NCI-H2227 (cell line): ENCODE data around the gene OR10H3.
"Not testable (repeated sequence)": the region's sequence is repeated elsewhere in the genome, so short reads cannot be mapped to it uniquely, and the experiment has no call there.

Experiments
- DNase-seq: peaks from one replicate; lab custom pipeline; 2025; ENCODE audit not compliant: unreplicated experiment; lab: John Stamatoyannopoulos, UW

The OR10H3 gene

GRCh38 chr19:15776991-15777970 lies 39.5 kb downstream of the OR10H3 start:
- DNase-seq: no peak

DNA sequence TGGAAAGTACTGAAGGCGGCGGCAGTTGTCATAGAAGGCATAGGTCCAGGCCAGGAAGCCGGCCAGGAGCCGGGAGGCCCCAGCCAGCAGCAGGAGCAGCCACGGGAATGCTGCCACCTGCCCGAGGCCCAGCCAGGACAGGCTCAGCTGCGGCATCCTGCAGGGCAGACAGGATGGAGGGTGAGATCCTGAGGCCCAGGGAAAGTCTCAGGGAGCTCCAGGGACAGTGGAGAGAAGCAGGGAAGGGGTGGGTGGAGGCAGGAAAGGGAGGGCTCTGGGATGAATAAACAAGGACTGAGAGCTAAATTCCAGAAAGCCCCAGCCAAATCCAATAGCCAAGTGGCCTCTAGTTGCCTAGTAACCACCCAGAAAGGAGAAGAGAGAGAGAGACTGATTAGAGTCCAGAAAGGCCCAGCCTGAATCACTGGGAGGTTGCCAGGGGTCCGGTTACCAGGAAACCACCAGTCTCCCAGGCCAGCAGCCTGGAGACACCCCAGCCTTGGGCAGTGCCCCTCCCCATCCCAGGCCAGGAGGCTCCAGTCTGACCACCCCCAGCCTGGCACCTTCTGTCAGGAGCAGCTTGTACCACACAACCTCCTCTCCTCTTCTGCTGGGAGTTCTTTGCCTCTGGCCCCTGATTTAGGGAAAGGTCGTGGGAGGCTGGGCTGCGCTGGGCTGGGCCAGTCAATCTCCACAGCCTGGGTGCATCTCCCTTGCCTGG lies 42.1 kb downstream of the OR10H3 start:
- DNase-seq: peak; percentile 1

- no peak for DNase-seq
Measured at GRCh38 chr19:15780610-15781418, 43.0 kb downstream of the OR10H3 start.

DNA sequence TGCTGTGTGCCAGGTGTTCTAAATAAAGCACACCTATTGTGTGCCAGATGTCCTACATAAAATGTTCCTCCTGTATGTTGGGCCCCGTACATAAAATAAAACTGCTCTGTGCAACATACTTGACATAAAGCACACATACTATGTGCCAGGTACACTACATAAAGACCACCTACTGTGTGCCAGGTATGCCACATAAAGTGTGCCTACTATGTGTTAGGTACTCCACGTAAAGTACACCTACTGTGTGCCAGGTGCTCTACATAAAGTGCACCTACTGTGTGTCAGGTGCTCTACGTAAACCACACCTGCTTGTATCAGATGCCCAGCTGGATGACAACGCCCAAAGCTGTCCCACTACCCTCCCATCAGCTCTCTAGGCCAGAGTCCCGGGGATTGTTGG lies 43.9 kb downstream of the OR10H3 start:
- DNase-seq: no peak

DNA sequence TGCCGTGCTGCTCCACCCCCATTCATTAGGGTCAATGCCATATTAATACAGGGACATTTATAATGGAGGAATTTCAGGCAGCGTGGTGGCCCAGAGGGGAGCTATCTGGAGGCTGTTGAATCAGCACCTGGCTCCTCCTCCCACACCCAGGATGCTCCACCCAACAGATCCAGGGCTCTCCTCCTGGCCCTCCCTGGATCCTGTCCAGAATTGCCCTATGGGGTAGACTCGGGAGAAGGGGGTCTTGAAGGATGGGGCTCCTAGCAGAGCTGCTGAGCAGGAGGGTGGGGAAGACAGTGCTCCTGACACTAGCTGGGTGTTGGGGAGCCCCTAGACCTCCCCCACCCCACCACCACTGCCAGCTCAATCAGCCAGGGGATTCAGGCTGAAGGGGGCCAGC lies 44.4 kb downstream of the OR10H3 start:
- DNase-seq: no peak

- not testable (repeated sequence) for DNase-seq
Measured at GRCh38 chr19:15782896-15783295, 45.1 kb downstream of the OR10H3 start.

DNA sequence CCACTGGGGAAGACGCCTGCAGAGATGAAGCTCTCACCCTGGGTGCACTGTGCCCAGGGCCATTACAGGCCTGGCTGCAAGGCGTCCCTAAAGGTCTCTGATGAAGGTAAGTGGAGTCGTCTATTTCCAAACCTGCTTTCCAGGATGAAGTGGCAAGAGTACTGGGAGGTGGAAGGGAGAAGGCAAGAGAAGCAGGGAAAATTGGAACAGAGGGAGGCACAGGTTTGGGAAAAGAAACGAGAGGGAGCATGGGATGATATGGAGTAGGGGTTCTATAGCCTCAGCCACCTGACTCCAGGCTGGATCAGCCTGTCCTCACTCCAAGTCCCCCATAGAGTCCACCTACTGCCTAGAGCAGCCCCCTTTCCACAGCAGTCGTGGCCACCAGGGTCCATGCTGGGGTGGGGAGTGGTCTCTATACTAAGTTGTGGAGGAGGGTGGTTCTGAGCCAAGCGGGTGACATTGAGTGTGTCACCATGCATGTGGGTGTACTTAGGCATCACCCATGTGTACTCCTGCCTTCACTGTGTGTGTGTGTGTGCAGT lies 49.9 kb downstream of the OR10H3 start, which contains the start of gene OR10H5:
Gene OR10H5, plus strand, starts transcription at position 51 of the 545 bp plus-strand sequence. CDS start 6,388 bp downstream, outside the sequence.
- DNase-seq: no peak

DNA sequence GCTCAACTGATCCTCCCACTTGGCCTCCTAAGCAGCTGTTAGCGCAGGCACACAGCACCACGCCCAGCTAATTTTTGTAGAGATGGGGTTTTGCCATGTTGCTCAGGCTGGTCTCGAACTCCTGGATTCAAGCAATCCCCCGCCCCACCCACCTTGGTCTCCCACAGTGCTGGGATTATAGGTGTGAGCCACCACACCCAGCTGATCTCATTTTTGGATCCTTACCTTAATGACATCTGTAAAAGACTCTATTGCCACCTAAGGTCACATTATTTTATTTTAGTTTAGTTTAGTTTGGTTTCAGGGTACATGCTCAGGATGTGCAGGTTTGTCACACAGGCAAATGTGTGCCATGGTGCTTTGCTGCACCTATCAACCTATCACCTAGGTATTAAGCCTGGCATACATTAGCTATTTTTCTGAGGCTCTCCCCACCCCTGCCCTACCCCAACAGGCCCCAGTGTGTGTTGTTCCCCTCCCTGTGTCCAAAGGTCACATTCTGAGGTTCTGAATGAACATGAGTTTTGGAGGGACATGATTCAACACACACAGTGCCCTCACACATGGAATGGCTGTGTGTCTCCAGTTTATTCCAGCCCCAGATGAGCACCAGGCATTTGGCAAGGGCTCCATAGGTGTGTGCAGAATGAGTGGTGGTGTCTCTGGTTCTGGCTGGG lies 50.9 kb downstream of the OR10H3 start:
- no peak for DNase-seq

- DNase-seq: no peak
Measured at GRCh38 chr19:15790096-15790495, 52.3 kb downstream of the OR10H3 start.
